Sigmoid colon (tissue), 3 donors: ENCODE measurements around the gene CCN2.

Experiments used
- CTCF ChIP-seq, 4 experiments: fragments of 450-650 bp in 3 of 4; fragments of 200-600 bp in 1 of 4; IDR thresholded peaks; one replicate each; pipeline ENCODE4 v1.5.1; 2016 to 2019; ENCODE audit warnings: antibody characterized with exemption in 4 of 4, mild to moderate bottlenecking in 3 of 4, moderate library complexity in 2 of 4
- POLR2A ChIP-seq, 2 donors: fragments of 450-650 bp; IDR thresholded peaks; one replicate each; pipeline ENCODE4 v1.6.1; 2016; ENCODE audit warnings: antibody characterized with exemption in 2 of 2, mild to moderate bottlenecking in 2 of 2, moderate library complexity in 2 of 2

- no peak for TF ChIP-seq POLR2A (IDR thresholded peaks at IDR 0.05)
- TF ChIP-seq CTCF (IDR thresholded peaks at IDR 0.05): no peak
These were observed 31.6 kb upstream of the CCN2 start for GRCh38 chr6:131982740-131983259.
